ENCODE data around the gene TNNI2. TPM values are rescaled to one million over a fixed set of nuclear protein-coding genes. Genes with fewer than 3 reads are reported as not detected.

Gene TNNI2
- polyA plus RNA-seq, 1 donor (not counting 4 experiments of a cell fraction or from before 2014, with no cell fraction given), result 10.7 TPM

- no peak overlapping the region for H3K9ac ChIP-seq (ENCODE audit: control insufficient read depth, extremely low read depth, insufficient read depth, low read length)
- no peaks in the 10 kb centered on the region for H3K27me3 ChIP-seq (ENCODE audit: control insufficient read depth, extremely low read depth, insufficient read depth, low read length)
- no peak overlapping the region for H3K4me3 ChIP-seq (ENCODE audit: control insufficient read depth in 2 of 3, extremely low read depth in 1 of 3, insufficient read depth in 2 of 3, low read depth in 1 of 3, low read length in 3 of 3)
- no peaks in the 10 kb centered on the region for H3K36me3 ChIP-seq (ENCODE audit: control insufficient read depth in 2 of 2, extremely low read depth in 1 of 2, insufficient read depth in 2 of 2, low read length in 2 of 2)
- H2AFZ ChIP-seq (ENCODE audit: control insufficient read depth, low read length), result no peak overlapping the region
- DNase-seq (ENCODE audit: low read depth, low spot score), result no peak
- H3K4me2 ChIP-seq (ENCODE audit: control insufficient read depth, extremely low read depth, insufficient read depth, low read depth, low read length), result no peak overlapping the region
- FAIRE-seq, result no peak
- TF ChIP-seq EZH2 (IDR thresholded peaks at IDR 0.05; ENCODE audit: low read length) (no peak), CTCF (optimal IDR thresholded peaks at IDR 0.05 in 1 of 3, IDR thresholded peaks at IDR 0.05 in 1 of 3, conservative IDR thresholded peaks at IDR 0.05 in 1 of 3; ENCODE audit: extremely low read depth in 1 of 3, insufficient read depth in 2 of 3, low read length in 3 of 3) (no peak)
- no peaks in the 10 kb centered on the region for H4K20me1 ChIP-seq (ENCODE audit: control insufficient read depth, extremely low read depth, insufficient read depth, low read length)
- no peak overlapping the region for H3K27ac ChIP-seq (ENCODE audit: control insufficient read depth, insufficient read depth, low read length)
- peaks cover 32% of the 10 kb centered on the region for H3K4me1 ChIP-seq (ENCODE audit: control insufficient read depth, extremely low read depth, insufficient read depth, low read length)
- H3K9me1 ChIP-seq (ENCODE audit: control insufficient read depth, extremely low read depth, insufficient read depth, low read length), result no peaks in the 10 kb centered on the region
- H3K9me3 ChIP-seq (ENCODE audit: control insufficient read depth, low read depth, low read length), result no peaks in the 10 kb centered on the region
- dilution Hi-C loops (cut with MboI; ENCODE audit: extremely low pct_ligation_motif_present, low sequenced_read_pairs), result no loop called here
- no peaks in the 10 kb centered on the region for H3K79me2 ChIP-seq (ENCODE audit: control insufficient read depth, insufficient read depth, low read length)
These were observed 7.7 kb downstream of the TNNI2 start for GRCh38 chr11:1846453-1846932.

- H3K4me2 ChIP-seq (ENCODE audit: control insufficient read depth, extremely low read depth, insufficient read depth, low read depth, low read length), result no peak overlapping the region
- FAIRE-seq, result no peak
- no peaks in the 10 kb centered on the region for H3K36me3 ChIP-seq (ENCODE audit: control insufficient read depth in 2 of 2, extremely low read depth in 1 of 2, insufficient read depth in 2 of 2, low read length in 2 of 2)
- peaks cover 2% of the 10 kb centered on the region for H3K27me3 ChIP-seq (ENCODE audit: control insufficient read depth, extremely low read depth, insufficient read depth, low read length)
- no peaks in the 10 kb centered on the region for H3K9me1 ChIP-seq (ENCODE audit: control insufficient read depth, extremely low read depth, insufficient read depth, low read length)
- DNase-seq (ENCODE audit: low read depth, low spot score), result no peak
- no peak overlapping the region for H2AFZ ChIP-seq (ENCODE audit: control insufficient read depth, low read length)
- no peaks in the 10 kb centered on the region for H4K20me1 ChIP-seq (ENCODE audit: control insufficient read depth, extremely low read depth, insufficient read depth, low read length)
- no peaks in the 10 kb centered on the region for H3K9me3 ChIP-seq (ENCODE audit: control insufficient read depth, low read depth, low read length)
- no peak overlapping the region for H3K4me3 ChIP-seq (ENCODE audit: control insufficient read depth in 2 of 3, extremely low read depth in 1 of 3, insufficient read depth in 2 of 3, low read depth in 1 of 3, low read length in 3 of 3)
- peaks cover 28% of the 10 kb centered on the region for H3K4me1 ChIP-seq (ENCODE audit: control insufficient read depth, extremely low read depth, insufficient read depth, low read length)
- no peak overlapping the region for H3K27ac ChIP-seq (ENCODE audit: control insufficient read depth, insufficient read depth, low read length)
- dilution Hi-C loops (cut with MboI; ENCODE audit: extremely low pct_ligation_motif_present, low sequenced_read_pairs), result no loop called here
- H3K9ac ChIP-seq (ENCODE audit: control insufficient read depth, extremely low read depth, insufficient read depth, low read length), result no peak overlapping the region
- TF ChIP-seq EZH2 (IDR thresholded peaks at IDR 0.05; ENCODE audit: low read length) (no peak), CTCF (optimal IDR thresholded peaks at IDR 0.05 in 1 of 3, IDR thresholded peaks at IDR 0.05 in 1 of 3, conservative IDR thresholded peaks at IDR 0.05 in 1 of 3; ENCODE audit: extremely low read depth in 1 of 3, insufficient read depth in 2 of 3, low read length in 3 of 3) (no peak)
- H3K79me2 ChIP-seq (ENCODE audit: control insufficient read depth, insufficient read depth, low read length), result no peaks in the 10 kb centered on the region
These were observed 8.4 kb downstream of the TNNI2 start for GRCh38 chr11:1847006-1847735.
